K562 (cell line): ENCODE measurements around the gene CDCA3. TPM values are rescaled to one million over a fixed set of nuclear protein-coding genes. Genes with fewer than 3 reads are reported as not detected.

Experiments used
- BCL6 ChIP-seq: fragments of 250-450 bp; sonication (Bioruptor Pico); IDR thresholded peaks from 2 replicates; pipeline ENCODE4 v1.4.0; 2020
- CBFB ChIP-seq: sonication (generic); formaldehyde crosslinking; IDR thresholded peaks from 2 replicates; pipeline ENCODE4 v1.4.0; 2020; ENCODE audit warnings: mild to moderate bottlenecking, missing genetic modification reagents
- CHCHD3 ChIP-seq: fragments of 250-450 bp; sonication (Bioruptor Pico); IDR thresholded peaks from 2 replicates; pipeline ENCODE4 v2.1.2; 2022; ENCODE audit warnings: mild to moderate bottlenecking
- CSDE1 ChIP-seq, 2 experiments: fragments of 450-650 bp; IDR thresholded peaks; 2 replicates each; pipeline ENCODE4 v1.6.1; 2016; ENCODE audit warnings: mild to moderate bottlenecking in 1 of 2
- FOXA3 ChIP-seq, 2 experiments: fragments of 450-650 bp in 1 of 2; sonication (generic) in 1 of 2; formaldehyde crosslinking; IDR thresholded peaks in 1 of 2; conservative IDR thresholded peaks in 1 of 2; 2 replicates each; pipeline versions ENCODE4 v1.4.0 to v1.8.0; 2020 to 2022; ENCODE audit warnings: mild to moderate bottlenecking in 2 of 2, missing genetic modification reagents in 1 of 2
- RBM39 ChIP-seq: fragments of 200-400 bp; formaldehyde crosslinking; optimal IDR thresholded peaks from 2 replicates; pipeline ENCODE3; 2018; ENCODE audit warnings: low read depth, low read length
- SAFB2 ChIP-seq: fragments of 200-400 bp; formaldehyde crosslinking; IDR thresholded peaks from 2 replicates; pipeline ENCODE4 v1.6.1; 2018; ENCODE audit warnings: borderline replicate concordance, low read length, low read depth, moderate library complexity; ENCODE audit not compliant: severe bottlenecking
- SRF ChIP-seq, 2 experiments: fragments of 250-450, 450-650 bp in 1 of 2; sonication (Bioruptor Pico) in 1 of 2; sonication (generic) in 1 of 2; formaldehyde crosslinking; IDR thresholded peaks; 2 replicates each; pipeline versions ENCODE4 v1.5.0 to v1.5.1; 2020 to 2022; ENCODE audit warnings: mild to moderate bottlenecking in 1 of 2, missing genetic modification reagents in 1 of 2
- ZNF124 ChIP-seq: sonication (generic); formaldehyde crosslinking; IDR thresholded peaks from 2 replicates; pipeline ENCODE4 v1.8.1; 2022; ENCODE audit warnings: missing genetic modification reagents
- polyA plus RNA-seq, 8 experiments: library from polyadenylated mRNA; depleted of rRNA in 4 of 8; stranded (reverse) in 5 of 8; unstranded in 3 of 8; fragments of >200 nt; fragmentation: Nextera tagmentation in 2 of 8; fragmentation: Illumina TruSeq in 1 of 8; extraction: Ambion mirVana in 2 of 8; extraction: Trizol in 1 of 8; gene quantifications; 2 replicates each; pipeline versions ENCODE4 v1.2.1 to v1.2.3, GENCODE V29; 2011 to 2014; ENCODE audit warnings: inconsistent platforms in 1 of 8, missing spikeins in 1 of 8
- total RNA-seq, 7 experiments: library from RNA; depleted of rRNA in 6 of 7; stranded (reverse); fragments of >200 nt in 6 of 7; fragmentation: Illumina TruSeq in 2 of 7; extraction: Trizol in 2 of 7; gene quantifications; 2 replicates each; pipeline versions ENCODE4 v1.2.1 to v1.2.3, GENCODE V29; 2011 to 2021; ENCODE audit warnings: low replicate concordance in 1 of 7
- TF ChIP-seq, protein P1 (sequence below): sonication (generic); formaldehyde crosslinking; IDR thresholded peaks from 2 replicates; pipeline ENCODE4 v1.8.0; 2022; ENCODE audit warnings: missing genetic modification reagents, mild to moderate bottlenecking, moderate library complexity, borderline replicate concordance
- TF ChIP-seq, protein P2 (sequence below), 2 experiments: IDR thresholded peaks; 2 replicates each; pipeline ENCODE4 v1.6.1; 2011; ENCODE audit warnings: borderline replicate concordance in 1 of 2, control low read depth in 1 of 2, low read depth in 1 of 2, low read length in 1 of 2, mild to moderate bottlenecking in 1 of 2, mixed read lengths in 1 of 2, moderate library complexity in 1 of 2; ENCODE audit not compliant: insufficient read depth in 1 of 2, insufficient read length in 1 of 2, poor library complexity in 1 of 2, severe bottlenecking in 1 of 2; ENCODE audit errors: extremely low read depth in 1 of 2
- TF ChIP-seq, protein P3 (sequence below), 2 experiments: IDR thresholded peaks in 1 of 2; conservative IDR thresholded peaks in 1 of 2; 2 replicates each; pipeline ENCODE4 v1.6.1; 2016; ENCODE audit warnings: low read depth in 2 of 2, mild to moderate bottlenecking in 1 of 2, missing compliant biosample characterization in 1 of 2, missing genetic modification characterization in 1 of 2, moderate library complexity in 1 of 2
- TF ChIP-seq, protein P4 (sequence below), 2 experiments: IDR thresholded peaks; 2 replicates each; pipeline ENCODE4 v1.6.1; 2012; ENCODE audit warnings: improper control_type of control experiment in 2 of 2, low read depth in 2 of 2, low read length in 2 of 2, borderline replicate concordance in 1 of 2
- TF ChIP-seq, protein P5 (sequence below): fragments of 250-450 bp; sonication (Bioruptor Pico); IDR thresholded peaks from 2 replicates; pipeline ENCODE4 v1.5.0; 2020; ENCODE audit warnings: mild to moderate bottlenecking

CDCA3 gene
- total and polyA plus RNA-seq, 9 of the 15 experiments (the other 6 are each of a cell fraction or from before 2014, with no cell fraction given): 24.2 to 80.8 (median 55.1) TPM

DNA sequence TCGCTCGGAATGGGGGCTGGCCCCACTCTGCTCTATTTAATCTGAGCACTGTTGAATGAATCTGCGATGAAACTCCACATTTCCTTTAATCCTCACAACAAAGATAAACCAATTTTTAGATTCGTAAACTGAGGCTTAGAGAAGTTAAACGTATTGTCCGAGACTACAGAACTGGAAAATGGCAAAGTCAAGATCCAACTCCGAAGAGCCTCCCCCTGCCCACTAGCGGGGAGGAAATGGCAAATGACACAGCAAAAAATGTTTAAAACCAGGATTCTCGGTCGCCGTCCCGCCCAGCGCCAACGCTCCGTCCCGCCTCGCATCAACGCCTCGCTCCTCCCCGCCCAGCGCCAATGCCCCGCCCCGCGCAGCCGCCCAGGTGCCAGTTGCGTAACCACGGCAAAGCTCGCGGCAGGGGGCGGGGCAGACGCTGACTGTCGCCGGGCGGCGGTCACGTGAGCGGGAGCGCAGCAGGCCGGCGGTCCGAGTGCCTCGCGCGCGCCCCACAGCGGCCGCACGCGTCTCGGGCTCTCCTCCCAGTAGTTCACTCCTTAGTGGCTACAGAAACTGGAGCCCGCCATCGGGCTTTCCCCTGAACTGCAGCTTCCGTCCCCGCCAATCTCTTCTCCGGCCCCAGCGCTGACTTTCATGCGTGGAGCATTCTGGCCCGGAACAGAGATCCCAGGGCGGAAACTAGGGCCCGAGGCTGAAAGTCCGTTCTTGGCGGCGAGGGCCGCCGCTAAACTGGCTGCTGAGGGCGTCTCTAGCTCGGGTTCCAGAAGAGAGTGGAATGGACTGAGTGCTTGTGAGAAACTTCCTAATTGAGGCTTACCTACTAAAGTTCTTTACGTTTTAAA lies 39.9 kb upstream of the CDCA3 start (continued):
- no peak for TF ChIP-seq SAFB2
- TF ChIP-seq, protein P1, sequence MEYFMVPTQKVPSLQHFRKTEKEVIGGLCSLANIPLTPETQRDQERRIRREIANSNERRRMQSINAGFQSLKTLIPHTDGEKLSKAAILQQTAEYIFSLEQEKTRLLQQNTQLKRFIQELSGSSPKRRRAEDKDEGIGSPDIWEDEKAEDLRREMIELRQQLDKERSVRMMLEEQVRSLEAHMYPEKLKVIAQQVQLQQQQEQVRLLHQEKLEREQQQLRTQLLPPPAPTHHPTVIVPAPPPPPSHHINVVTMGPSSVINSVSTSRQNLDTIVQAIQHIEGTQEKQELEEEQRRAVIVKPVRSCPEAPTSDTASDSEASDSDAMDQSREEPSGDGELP (CRISPR knock-in tag): peak; percentile 91
- no peak for TF ChIP-seq ZNF124 (CRISPR knock-in tag)
- TF ChIP-seq CSDE1 (IDR thresholded peaks at IDR 0.05): no peak
- no peak for TF ChIP-seq RBM39
- no peak for TF ChIP-seq CBFB (CRISPR knock-in tag)
- TF ChIP-seq, protein P2, sequence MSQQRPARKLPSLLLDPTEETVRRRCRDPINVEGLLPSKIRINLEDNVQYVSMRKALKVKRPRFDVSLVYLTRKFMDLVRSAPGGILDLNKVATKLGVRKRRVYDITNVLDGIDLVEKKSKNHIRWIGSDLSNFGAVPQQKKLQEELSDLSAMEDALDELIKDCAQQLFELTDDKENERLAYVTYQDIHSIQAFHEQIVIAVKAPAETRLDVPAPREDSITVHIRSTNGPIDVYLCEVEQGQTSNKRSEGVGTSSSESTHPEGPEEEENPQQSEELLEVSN (IDR thresholded peaks at IDR 0.05; ENCODE audit: borderline replicate concordance in 1 of 2, extremely low read depth in 1 of 2, insufficient read depth in 1 of 2, insufficient read length in 1 of 2, low read depth in 1 of 2, low read length in 1 of 2, poor library complexity in 1 of 2, severe bottlenecking in 1 of 2): peak; percentile 59 to 79
- no peak for TF ChIP-seq FOXA3 (CRISPR knock-in tag; conservative IDR thresholded peaks at IDR 0.05 in 1 of 2, IDR thresholded peaks at IDR 0.05 in 1 of 2)
- no peak for TF ChIP-seq SRF (CRISPR knock-in tag; IDR thresholded peaks at IDR 0.05)
- TF ChIP-seq, protein P3, sequence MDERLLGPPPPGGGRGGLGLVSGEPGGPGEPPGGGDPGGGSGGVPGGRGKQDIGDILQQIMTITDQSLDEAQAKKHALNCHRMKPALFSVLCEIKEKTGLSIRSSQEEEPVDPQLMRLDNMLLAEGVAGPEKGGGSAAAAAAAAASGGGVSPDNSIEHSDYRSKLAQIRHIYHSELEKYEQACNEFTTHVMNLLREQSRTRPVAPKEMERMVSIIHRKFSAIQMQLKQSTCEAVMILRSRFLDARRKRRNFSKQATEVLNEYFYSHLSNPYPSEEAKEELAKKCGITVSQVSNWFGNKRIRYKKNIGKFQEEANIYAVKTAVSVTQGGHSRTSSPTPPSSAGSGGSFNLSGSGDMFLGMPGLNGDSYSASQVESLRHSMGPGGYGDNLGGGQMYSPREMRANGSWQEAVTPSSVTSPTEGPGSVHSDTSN (CRISPR knock-in tag; IDR thresholded peaks at IDR 0.05; ENCODE audit: low read depth): no peak
- TF ChIP-seq, protein P3 (tag; conservative IDR thresholded peaks at IDR 0.05; ENCODE audit: low read depth): no peak
- TF ChIP-seq, protein P4, sequence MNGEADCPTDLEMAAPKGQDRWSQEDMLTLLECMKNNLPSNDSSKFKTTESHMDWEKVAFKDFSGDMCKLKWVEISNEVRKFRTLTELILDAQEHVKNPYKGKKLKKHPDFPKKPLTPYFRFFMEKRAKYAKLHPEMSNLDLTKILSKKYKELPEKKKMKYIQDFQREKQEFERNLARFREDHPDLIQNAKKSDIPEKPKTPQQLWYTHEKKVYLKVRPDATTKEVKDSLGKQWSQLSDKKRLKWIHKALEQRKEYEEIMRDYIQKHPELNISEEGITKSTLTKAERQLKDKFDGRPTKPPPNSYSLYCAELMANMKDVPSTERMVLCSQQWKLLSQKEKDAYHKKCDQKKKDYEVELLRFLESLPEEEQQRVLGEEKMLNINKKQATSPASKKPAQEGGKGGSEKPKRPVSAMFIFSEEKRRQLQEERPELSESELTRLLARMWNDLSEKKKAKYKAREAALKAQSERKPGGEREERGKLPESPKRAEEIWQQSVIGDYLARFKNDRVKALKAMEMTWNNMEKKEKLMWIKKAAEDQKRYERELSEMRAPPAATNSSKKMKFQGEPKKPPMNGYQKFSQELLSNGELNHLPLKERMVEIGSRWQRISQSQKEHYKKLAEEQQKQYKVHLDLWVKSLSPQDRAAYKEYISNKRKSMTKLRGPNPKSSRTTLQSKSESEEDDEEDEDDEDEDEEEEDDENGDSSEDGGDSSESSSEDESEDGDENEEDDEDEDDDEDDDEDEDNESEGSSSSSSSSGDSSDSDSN (IDR thresholded peaks at IDR 0.05; ENCODE audit: borderline replicate concordance in 1 of 2, low read depth in 2 of 2, low read length in 2 of 2): peak; percentile 32 to 76; a peak in 2 of 4 replicates
- TF ChIP-seq, protein P5, sequence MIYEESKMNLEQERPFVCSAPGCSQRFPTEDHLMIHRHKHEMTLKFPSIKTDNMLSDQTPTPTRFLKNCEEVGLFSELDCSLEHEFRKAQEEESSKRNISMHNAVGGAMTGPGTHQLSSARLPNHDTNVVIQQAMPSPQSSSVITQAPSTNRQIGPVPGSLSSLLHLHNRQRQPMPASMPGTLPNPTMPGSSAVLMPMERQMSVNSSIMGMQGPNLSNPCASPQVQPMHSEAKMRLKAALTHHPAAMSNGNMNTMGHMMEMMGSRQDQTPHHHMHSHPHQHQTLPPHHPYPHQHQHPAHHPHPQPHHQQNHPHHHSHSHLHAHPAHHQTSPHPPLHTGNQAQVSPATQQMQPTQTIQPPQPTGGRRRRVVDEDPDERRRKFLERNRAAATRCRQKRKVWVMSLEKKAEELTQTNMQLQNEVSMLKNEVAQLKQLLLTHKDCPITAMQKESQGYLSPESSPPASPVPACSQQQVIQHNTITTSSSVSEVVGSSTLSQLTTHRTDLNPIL (CRISPR knock-in tag): no peak
- TF ChIP-seq BCL6 (CRISPR knock-in tag): no peak
- TF ChIP-seq CHCHD3: no peak
